ENCODE measurements around the gene VAT1L. TPM values are rescaled to one million over a fixed set of nuclear protein-coding genes. Genes with fewer than 3 reads are reported as not detected.

VAT1L gene
- total and polyA plus RNA-seq, 2 experiments from 2014 or later = 3.1 to 5.9 TPM

DNA sequence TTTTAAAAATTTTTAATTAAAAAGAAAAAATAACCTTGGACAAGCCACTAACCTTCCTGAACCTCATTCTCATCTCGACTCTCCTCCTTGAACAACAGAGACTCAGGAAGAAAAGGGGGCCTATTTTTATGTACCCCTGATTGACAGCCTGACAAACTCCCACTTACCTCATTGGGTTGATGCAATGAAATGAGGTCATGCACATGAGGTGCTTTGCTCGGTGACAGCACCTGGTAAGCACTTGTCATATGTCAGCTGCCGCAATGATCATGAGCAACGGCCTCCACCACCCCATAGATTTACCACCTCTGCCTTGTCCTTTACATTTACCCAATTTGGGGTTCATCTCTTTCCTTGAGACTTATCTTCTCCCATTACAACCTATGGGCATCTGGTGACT lies 167.9 kb downstream of the VAT1L start:
- no peaks in the 10 kb centered on the region for H3K79me2 ChIP-seq
- no peak overlapping the region for H3K27ac ChIP-seq
- no peak for TF ChIP-seq EZH2phosphoT487 (IDR thresholded peaks at IDR 0.05; ENCODE audit: low read depth, severe bottlenecking, unreplicated experiment)
- no peak for TF ChIP-seq CTCF (IDR thresholded peaks at IDR 0.05; ENCODE audit: poor library complexity)
- no peak for TF ChIP-seq EZH2 (IDR thresholded peaks at IDR 0.05; ENCODE audit: borderline replicate concordance)
- H3K9me3 ChIP-seq (ENCODE audit: low read depth) = no peaks in the 10 kb centered on the region
- no peaks in the 10 kb centered on the region for H4K20me1 ChIP-seq (ENCODE audit: insufficient read depth, poor library complexity, severe bottlenecking)
- 86% methylated on average over 4 of the region's 4 CpGs for WGBS (ENCODE audit: low lambda C conversion rate, missing lambda C conversion rate)
- H2AFZ ChIP-seq = no peak overlapping the region
- H3K9me2 ChIP-seq (replicated peaks; ENCODE audit: insufficient read depth) = no peaks in the 10 kb centered on the region
- H3K4me3 ChIP-seq = no peak overlapping the region
- H3K4me2 ChIP-seq = no peak overlapping the region
- DNase-seq (ENCODE audit: low spot score) = no peak
- no peaks in the 10 kb centered on the region for H3K27me3 ChIP-seq
- H3K36me3 ChIP-seq (replicated peaks; ENCODE audit: insufficient read depth, low read depth) = no peaks in the 10 kb centered on the region
- H3K4me1 ChIP-seq (ENCODE audit: insufficient read depth) = no peaks in the 10 kb centered on the region

- no peaks in the 10 kb centered on the region for H3K9me3 ChIP-seq (ENCODE audit: low read depth)
- no peaks in the 10 kb centered on the region for H4K20me1 ChIP-seq (ENCODE audit: insufficient read depth, poor library complexity, severe bottlenecking)
- no peaks in the 10 kb centered on the region for H3K36me3 ChIP-seq (replicated peaks; ENCODE audit: insufficient read depth, low read depth)
- H3K4me1 ChIP-seq (ENCODE audit: insufficient read depth) = no peaks in the 10 kb centered on the region
- TF ChIP-seq CTCF (IDR thresholded peaks at IDR 0.05; ENCODE audit: poor library complexity) (no peak), EZH2 (IDR thresholded peaks at IDR 0.05; ENCODE audit: borderline replicate concordance) (no peak), EZH2phosphoT487 (IDR thresholded peaks at IDR 0.05; ENCODE audit: low read depth, severe bottlenecking, unreplicated experiment) (no peak)
- H3K9me2 ChIP-seq (replicated peaks; ENCODE audit: insufficient read depth) = no peaks in the 10 kb centered on the region
- DNase-seq (ENCODE audit: low spot score) = no peak
- H3K4me3 ChIP-seq = no peak overlapping the region
- H3K27ac ChIP-seq = no peak overlapping the region
- WGBS (ENCODE audit: low lambda C conversion rate, missing lambda C conversion rate) = 83% methylated on average over 5 of the region's 5 CpGs
- H3K27me3 ChIP-seq = no peaks in the 10 kb centered on the region
- H3K79me2 ChIP-seq = no peaks in the 10 kb centered on the region
- no peak overlapping the region for H3K4me2 ChIP-seq
- no peak overlapping the region for H2AFZ ChIP-seq
Observed at GRCh38 chr16:77960766-77961165, 172.4 kb downstream of the VAT1L start.

DNA sequence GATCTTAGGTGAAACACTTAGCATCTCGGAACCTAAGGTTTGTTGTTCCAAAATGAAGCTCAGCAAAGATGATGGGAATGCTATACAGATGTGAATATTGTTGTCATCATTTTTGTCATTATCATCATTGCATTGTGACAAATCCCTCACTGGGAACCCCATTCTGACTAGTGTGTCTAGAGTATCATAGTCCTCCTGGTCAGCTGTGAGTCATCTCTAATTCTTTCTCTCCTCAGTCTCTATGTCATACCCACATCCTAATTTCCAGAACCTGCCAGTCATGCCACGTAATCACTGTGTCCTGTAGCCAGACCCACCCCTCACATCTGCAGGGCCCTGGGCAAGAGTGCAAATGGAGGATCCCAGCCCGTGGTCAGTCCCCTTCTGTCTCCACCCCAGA lies 173.4 kb downstream of the VAT1L start:
- Histone ChIP-seq H3K4me1 (ENCODE audit: insufficient read depth) (no peaks in the 10 kb centered on the region), H3K4me3 (no peak overlapping the region), H3K4me2 (no peak overlapping the region), H4K20me1 (ENCODE audit: insufficient read depth, poor library complexity, severe bottlenecking) (no peaks in the 10 kb centered on the region), H3K36me3 (replicated peaks; ENCODE audit: insufficient read depth, low read depth) (no peaks in the 10 kb centered on the region), H3K9me3 (ENCODE audit: low read depth) (no peaks in the 10 kb centered on the region), H3K27me3 (peaks cover under 1% of the 10 kb centered on the region), H3K79me2 (no peaks in the 10 kb centered on the region), H2AFZ (no peak overlapping the region), H3K9me2 (replicated peaks; ENCODE audit: insufficient read depth) (no peaks in the 10 kb centered on the region), H3K27ac (no peak overlapping the region)
- 95% methylated on average over 3 of the region's 3 CpGs for WGBS (ENCODE audit: low lambda C conversion rate, missing lambda C conversion rate)
- TF ChIP-seq EZH2phosphoT487 (IDR thresholded peaks at IDR 0.05; ENCODE audit: low read depth, severe bottlenecking, unreplicated experiment) = no peak
- TF ChIP-seq CTCF (IDR thresholded peaks at IDR 0.05; ENCODE audit: poor library complexity) = no peak
- no peak for TF ChIP-seq EZH2 (IDR thresholded peaks at IDR 0.05; ENCODE audit: borderline replicate concordance)
- DNase-seq (ENCODE audit: low spot score) = no peak

DNA sequence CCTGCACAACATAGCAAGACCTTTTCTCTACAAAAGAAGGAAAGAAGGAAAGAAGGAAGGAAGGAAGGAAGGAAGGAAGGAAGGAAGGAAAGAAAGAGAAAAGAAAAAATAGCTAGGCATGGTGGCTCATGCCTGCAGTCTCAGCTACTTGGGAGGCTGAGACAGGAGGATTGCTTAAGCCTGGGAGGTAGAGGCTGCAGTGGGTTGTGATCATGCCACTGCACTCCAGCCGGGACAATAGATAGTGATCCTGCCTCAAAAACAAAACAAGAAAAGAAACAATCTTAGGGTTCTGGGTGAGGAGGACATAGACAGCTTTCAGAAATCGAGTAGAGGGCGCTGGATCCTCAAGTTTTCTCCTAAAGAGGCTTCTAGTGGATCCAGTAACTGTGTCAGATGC lies 174.3 kb downstream of the VAT1L start:
- 88% methylated on average over 3 of the region's 3 CpGs for WGBS (ENCODE audit: low lambda C conversion rate, missing lambda C conversion rate)

More for the DNA sequence above, 174.3 kb downstream of the VAT1L start:
- Histone ChIP-seq H3K27me3 (peaks cover 9% of the 10 kb centered on the region), H3K4me3 (no peak overlapping the region), H3K4me1 (ENCODE audit: insufficient read depth) (no peaks in the 10 kb centered on the region), H3K36me3 (replicated peaks; ENCODE audit: insufficient read depth, low read depth) (no peaks in the 10 kb centered on the region), H3K9me3 (ENCODE audit: low read depth) (no peaks in the 10 kb centered on the region), H2AFZ (no peak overlapping the region), H3K79me2 (no peaks in the 10 kb centered on the region), H3K27ac (no peak overlapping the region), H3K4me2 (no peak overlapping the region), H4K20me1 (ENCODE audit: insufficient read depth, poor library complexity, severe bottlenecking) (no peaks in the 10 kb centered on the region), H3K9me2 (replicated peaks; ENCODE audit: insufficient read depth) (no peaks in the 10 kb centered on the region)
- no peak for DNase-seq (ENCODE audit: low spot score)
- TF ChIP-seq CTCF (IDR thresholded peaks at IDR 0.05; ENCODE audit: poor library complexity) (no peak), EZH2 (IDR thresholded peaks at IDR 0.05; ENCODE audit: borderline replicate concordance) (no peak), EZH2phosphoT487 (IDR thresholded peaks at IDR 0.05; ENCODE audit: low read depth, severe bottlenecking, unreplicated experiment) (no peak)
